GM19438 (cell line): ENCODE measurements around the gene AUTS2.
A peak's percentile ranks its signal among the peaks of the same experiment; 100 is the strongest.

ENCODE experiments used
- ATAC-seq: cut with Tn5 transposase; IDR thresholded peaks from one replicate; pipeline ENCODE4 v1.9.1; 2021; ENCODE audit warnings: low read depth; ENCODE audit not compliant: unreplicated experiment

The AUTS2 gene

DNA sequence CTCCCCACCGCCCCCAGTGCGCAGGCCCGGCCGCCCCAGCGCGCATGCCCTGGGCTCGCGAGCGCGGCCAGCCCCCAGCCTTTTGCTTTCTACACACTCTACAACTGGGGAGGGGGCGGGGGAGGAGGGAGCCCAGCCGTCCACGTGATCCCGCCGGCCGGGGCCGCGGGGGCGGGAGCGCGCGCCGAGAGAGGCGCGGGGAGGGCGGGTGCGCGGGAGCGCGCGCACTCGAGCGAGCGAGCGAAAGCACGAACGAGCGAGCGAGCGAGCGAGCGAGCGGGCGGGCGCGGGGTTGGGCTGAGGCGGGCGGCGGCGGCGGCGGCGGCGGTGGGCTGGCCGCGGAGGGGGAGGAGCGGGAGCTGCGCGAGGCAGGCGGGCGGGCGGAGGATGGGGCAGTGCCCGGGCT, at the start of gene AUTS2:
Gene AUTS2, plus strand, starts transcription at position 395 of the 406 bp plus-strand sequence. CDS start 1,179 bp downstream, outside the sequence.
- peak; percentile 57 for ATAC-seq

DNA sequence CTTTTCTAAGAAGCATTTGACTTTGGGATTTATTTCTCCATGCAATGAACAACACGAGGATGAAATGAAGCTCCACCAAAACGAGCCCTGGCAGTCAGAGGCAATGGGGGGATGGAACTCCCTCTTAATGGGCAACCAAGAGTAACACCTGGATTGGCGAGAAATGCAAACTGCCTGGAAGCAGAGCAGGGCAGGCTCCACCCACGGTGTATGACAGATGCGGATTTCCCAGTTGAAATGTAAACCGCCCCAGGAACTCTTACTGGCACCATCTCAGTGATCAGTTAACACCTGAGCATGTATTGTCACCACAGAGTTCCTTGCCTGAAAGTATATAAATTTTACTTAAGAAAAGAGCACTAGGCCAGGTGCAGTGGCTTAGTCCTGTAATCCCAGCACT, 47.3 kb upstream of the AUTS2 start:
- no peak for ATAC-seq

DNA sequence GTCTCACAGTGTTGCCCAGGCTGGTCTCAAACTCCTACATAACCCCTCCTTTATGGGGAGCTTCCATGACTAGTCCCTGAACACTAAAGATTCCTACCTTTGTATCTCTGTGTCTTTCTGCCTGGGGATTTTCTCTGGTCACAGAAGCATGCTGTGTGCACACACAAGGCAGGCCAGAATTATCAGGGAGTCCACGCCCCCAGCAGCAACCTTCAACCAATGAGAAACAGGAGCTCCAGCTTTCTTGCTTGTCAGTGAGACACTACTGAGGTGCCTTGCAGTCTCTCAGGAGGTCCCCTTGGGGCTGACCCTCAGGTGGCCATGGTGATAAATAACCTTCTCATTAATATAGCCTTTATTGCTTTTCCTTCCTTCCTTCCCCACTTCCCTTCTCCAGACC, 45.1 kb upstream of the AUTS2 start:
- no peak for ATAC-seq

DNA sequence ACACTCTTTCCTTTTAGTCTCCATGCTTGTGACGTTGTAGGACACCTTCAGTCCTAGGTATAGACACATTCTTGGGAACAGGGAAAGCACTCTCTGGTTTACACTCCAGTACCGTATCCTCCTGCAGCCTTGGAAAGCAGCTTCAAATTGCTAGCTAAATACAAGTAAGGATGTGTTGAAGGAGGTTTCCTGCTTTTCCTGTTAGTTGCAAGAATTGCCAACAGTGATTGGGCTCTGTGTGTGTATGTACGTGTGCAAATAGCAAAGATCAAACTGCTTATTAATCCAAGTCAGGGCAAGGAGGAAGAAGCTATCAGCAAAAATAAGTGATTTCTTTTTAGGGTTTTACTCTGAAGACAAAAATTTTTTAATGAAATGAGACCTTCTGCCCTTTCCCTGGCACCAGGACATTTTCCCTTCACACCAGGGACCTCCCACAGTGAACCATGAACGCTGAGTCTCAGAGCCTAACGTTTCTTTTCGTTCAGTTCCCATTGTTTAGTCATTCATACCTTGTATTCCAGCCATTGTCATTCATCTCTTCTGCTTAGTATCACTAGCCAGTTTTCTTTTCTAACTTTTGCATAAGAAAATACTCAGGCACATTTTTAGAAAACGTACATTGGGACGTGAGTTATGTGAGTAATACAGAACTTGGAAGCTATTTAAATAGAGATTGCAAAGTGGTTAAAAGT, 36.9 kb upstream of the AUTS2 start:
- no peak for ATAC-seq

DNA sequence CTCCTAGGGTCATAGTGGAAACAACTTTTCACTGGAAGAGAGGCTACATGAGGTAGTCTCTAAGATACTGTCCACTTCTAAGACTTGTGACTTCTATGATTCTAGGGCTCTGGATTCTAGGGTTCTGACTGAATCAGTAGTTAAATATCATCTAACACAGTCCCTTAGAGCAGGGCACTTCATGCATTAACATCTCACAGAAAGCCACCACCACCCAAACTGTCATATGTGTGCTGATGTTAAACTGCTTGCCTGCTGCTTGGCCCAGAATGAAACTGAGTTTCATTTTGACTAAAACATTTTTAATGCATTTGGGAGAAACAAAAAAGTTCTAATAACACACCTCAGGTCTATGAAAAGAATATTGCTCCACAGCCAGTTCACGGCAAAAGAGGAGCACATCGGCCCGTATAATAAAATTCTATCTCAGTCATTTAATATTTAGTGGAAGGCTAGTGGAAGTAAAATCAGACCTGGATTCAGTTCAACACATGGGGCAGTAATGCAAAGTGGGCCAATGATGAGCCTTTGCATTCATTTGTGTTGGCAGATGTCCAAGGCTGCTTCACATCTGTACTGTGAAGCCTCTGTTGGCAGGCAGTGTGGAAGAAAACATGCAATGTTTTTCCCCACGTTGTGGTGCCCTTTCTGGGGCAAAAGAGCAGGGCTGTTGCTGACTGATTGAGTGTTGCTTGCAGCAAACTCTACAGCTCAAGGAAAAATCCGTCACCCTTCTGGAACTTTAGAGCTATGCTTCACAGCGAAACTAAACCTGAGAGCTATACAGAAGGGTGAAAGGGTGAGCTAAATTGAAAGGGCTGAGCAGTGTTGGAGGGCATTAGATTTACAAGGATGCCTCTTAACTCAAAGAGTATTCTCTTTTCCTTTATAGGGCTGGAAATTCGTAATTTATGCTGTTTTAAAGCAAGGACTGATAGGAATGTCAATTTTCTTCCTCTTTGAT, 33.5 kb upstream of the AUTS2 start:
- ATAC-seq: no peak

DNA sequence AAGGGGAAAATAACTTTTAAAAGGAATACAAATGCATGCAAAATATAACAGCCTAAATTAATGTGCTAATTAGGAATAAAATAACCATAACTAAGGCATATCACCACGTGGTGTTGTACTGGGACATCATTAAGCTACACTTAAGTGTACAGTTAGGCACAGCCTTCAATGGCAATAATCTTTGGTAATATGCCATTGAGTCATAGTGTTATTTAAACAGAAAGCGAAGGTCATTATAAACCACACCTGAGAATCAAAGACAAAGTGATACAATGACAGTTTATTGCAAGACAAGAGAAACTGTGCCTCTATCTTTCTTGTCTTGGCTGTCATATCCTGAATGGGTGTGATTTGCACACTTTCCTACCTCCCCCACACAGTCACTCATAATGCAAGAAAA, 30.5 kb upstream of the AUTS2 start:
- no peak for ATAC-seq

DNA sequence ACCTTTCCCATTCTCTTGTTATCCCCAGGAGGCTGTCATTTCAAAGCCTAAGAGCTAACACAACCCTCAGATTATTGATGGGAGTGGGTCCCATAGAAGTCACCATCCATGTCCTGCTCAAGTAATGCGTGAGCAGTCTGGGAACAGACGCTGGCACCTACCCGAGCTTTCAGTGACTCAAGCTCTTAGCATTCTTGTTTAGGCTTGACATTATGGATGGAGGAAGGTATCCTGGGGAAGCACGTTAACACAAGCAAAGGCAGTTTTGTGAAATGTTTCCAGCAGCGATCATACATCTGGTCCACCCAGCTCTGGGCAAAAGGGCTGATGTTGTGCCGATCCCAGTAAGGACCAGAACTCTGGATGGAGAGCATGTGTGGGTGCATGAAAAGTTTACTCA, 30.0 kb upstream of the AUTS2 start:
- ATAC-seq: no peak

DNA sequence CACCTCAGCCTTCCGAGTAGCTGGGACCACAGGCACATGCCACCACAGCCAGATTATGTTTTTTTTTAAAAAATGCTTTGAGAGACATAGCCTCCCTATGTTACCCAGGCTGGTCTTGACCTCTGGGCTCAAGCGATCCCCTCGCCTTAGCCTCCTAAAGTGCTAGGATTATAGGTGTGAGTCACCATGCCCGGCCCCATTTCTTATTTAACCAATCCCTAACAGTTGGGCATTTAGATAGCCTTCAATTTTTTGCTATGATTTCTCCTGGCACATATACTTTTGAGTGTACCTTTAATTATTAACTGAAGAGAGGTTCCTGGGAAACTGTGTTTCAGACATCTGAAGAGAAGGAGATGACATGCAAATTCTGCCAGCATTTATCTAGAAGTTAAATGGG, 22.6 kb upstream of the AUTS2 start:
- ATAC-seq: no peak

DNA sequence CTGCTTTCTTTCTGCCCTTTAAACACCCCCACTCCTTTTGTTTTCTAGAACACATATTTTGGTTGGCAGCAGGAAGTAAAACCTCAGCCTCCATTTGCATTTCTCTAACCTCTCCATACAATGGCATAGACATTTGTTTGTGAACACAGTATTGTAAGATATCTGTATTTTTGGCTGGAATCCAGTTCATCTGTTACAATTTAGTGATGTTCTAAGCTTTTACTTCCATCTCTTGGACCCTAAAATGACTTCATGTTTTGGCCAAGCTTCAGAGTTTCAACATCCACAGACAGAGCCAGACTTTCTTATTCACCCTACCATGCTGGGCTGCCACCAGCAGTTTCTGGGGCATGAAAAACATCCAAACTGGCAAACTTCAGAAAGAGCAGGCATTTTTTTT, 21.1 kb upstream of the AUTS2 start:
- no peak for ATAC-seq

DNA sequence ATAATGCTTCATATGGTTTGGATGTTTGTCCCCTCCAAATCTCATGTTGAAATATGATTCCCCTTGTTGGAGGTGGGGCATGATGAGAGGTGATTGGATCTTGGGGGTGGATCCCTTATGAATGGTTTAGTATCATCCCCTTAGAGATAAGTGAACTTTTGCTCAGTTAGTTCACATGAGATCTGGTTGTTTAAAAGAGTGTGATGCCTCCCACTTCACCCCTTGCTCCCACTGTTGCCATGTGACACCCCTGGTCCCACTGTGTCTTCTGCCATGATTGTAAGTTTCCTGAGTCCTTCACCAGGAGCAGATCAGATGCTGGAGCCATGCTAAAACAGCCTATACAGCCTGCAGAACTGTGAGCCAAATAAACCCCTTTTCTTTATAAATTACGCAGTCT, 13.1 kb upstream of the AUTS2 start:
- ATAC-seq: no peak

DNA sequence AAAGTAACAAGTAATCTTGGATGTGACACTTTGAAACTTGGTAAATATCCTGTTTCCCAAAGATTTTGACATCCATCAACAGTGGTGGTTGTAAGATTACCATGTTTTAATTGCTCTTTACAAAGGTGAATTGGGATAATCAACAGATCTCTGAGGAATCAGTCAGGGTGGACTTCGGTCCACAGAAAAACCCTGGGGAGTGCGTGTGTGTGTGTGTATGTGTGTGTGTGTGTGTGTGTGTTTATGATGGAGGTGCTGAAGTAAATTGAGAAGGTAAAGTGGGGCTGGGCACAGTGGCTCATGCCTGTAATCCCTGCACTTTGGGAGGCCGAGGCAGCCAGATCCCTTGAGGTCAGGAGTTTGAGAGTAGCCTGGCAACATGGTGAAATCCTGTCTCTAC, 12.0 kb upstream of the AUTS2 start:
- ATAC-seq: no peak

DNA sequence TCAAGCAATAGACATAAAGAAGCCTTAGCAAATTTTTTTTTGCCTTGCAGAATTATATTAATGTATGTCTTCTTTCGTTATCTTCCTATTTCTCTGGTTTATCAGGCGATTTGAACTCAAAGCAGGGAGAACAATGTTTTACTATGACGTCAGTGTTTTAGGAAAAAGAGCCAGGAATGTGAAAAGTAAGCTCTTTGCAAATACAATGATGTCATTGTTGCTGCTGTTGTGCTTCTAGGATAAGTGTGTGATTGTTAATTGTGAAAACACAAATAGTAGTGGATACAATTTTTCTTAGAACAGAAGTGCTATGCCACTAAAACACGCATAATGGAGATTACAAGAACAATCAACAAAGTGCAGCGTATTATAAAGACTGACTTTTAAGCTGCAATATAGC, 9.5 kb upstream of the AUTS2 start:
- no peak for ATAC-seq

DNA sequence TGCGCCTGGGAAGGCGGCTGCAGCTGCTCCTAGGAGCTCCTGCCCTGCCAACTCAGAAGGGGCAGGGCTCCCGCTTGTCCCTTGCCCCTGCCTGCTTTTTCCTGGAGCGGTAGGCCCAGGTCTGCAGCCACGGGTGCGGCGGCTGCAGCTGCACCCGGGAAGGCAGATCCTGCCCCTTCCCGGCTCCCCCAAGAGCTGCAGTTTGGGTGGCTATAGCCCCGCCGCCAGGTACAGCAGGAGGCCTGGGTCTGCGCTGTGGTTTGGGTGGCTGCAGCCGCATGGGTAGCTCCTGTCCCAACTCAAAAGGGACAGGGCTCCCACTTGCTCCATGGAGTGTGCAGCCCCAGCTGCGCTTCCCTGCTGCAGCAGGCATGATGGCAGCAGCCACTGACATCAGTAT, 6.5 kb upstream of the AUTS2 start:
- no peak for ATAC-seq

DNA sequence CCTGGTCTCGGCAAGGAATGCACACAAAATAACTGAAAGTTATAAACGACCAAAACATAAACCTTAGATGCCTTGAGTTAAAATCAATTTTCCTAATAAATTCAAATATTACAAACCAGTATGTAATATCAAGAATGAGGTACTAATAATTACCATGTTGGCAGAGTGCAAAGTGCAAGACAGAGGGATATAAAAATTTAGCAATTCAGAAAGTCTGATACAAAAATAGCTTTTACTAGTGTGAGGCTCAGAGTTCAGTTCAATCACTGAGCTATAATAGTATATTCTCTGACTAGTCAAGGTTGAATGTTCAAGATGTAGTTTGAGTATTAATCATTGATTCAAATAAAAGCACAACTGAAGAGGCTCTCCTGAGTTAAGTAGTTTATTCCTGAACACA, 4.8 kb upstream of the AUTS2 start:
- ATAC-seq: no peak

DNA sequence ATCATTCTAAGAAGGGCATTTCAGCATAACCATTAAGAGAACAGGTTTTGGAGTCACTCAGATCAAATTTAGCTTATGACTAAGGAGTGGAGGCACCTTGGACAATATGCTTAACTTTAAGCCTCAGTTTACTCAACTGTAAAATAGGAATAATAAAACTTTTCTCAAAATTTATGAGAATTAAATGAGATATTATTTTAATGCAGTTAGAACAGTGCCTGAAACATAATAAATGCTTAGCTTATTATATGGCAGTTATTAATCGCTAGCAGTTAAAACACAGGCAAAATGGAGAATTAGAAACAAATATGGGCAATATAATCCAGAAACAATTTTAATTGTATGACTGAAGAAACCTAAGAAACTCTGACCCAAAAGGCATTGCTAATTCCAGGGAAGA, 2.9 kb upstream of the AUTS2 start:
- no peak for ATAC-seq

DNA sequence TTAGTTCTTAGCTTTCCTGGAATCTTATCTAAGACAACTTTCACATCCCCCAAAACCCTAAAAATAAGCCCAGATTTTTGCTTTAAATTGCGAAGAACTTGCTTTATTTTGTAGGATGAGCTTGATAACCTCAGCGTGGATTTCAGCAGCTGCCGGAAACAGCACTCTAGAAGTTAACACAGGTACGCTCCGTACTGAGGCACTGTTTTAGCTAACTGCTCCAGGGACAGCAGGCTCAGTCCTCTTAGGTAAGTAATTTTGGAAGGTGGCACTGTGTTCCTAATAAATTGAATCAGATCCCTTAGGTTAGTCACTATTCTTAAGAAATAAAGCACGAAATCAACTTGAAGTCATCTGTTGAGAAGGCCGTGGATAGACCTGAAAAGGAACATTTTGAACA, 2.2 kb upstream of the AUTS2 start:
- ATAC-seq: no peak

DNA sequence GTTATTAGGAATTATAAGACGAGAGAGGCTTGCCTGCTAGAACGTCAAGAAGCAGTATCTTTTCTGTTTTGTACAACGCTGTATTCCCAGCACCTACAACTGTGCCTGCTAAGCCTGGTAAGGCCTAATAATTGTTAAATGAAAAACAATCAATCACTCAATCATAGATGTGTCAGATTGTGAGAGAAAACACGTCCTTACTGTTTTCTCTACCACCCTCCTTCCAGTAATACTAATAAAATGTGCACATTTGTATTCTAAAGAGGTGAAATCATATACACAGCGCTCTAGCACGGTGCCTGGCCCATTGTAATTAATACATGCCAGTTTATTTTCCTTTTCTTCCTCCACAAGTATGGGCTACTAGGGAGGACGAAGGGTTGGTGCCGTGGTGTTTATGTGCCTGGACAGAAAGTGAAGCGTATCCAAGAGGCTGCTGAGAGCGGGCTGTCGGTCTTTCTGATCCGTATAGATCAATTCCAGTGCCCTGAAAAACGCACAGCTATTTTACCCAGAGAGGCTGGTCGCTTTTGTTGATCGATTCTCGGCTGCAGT, 1.5 kb upstream of the AUTS2 start:
- no peak for ATAC-seq

DNA sequence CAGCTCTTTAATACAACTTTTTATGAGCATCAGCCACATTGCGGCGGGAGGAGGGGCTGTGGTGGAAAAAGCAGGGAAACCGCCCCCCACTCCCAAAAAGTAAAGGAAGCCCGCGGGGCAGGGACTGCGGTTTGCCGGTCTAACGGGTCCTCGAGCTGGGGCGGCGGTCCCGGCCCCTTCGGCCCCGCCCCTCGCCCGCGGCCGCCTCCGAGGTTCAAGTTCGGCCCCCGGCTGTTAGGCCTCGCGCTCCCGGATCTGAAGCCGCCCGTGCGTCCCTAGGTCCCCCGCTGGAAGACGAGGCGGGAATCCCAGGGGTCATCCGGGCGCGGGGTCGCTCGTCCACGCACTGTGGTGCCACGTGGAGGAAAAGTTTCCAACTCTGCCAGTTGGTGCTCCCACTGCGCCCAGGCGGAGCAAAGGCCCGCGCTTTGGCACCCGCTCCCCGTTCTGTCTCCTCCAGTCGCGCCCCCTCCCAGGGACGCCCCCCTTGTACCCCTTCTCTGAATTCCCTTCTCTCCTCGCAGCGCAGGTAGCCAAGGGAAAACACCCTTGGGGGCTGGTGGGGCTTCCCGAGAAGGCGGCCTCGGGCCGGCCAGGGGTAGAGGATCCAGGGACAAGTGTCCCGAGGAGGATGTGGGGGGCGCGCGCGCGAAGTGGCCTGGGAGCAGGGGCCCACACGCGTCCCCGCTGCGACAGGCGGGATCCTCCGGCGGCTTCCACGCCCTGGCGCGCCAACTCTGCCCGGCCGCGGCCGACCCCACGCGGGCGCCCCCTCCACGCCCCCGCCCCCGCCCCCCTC, 798 bp upstream of the AUTS2 start:
- ATAC-seq: peak; percentile 11

DNA sequence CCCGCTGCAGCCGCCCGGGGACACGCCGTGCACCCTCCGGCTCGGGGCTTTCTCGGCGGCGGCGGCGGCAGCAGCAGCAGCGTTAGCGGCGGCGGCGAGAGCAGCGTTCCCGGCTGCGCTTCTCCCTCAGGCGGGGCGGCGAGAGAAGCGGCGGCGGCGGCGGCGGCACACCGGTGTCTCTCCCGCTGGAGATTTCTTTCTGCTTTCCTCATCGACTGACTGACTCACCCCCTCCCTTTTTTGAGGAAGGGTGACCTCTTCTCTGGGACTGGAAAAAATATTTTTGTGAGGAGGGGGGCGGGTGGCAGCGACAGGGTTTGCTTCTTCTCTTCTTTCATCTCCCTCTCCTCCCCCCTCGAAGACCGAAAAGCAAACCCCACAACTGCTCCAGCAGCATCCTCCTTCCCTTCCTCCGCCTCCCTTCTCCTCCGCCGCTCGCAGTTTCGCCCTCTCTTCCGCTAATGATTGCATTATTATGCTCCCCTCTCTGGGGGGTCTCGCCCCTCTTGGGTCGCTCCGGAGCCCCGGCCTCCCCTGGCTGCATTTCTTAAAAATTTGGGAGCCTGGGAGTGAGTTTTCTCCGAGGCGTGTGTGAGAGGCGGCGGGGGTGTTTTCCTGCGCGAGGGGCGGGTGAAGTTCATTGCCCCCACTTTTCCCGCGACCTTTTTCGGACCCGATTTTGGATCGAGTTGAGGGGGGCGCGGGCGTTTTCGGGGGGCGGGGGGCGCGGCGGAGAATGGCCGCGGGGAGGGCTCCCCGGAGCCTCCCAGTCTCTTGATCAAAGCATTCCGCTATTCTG, 411 bp downstream of the AUTS2 start:
- ATAC-seq: no peak
